ENCODE results near the gene UGT1A9.

DNA sequence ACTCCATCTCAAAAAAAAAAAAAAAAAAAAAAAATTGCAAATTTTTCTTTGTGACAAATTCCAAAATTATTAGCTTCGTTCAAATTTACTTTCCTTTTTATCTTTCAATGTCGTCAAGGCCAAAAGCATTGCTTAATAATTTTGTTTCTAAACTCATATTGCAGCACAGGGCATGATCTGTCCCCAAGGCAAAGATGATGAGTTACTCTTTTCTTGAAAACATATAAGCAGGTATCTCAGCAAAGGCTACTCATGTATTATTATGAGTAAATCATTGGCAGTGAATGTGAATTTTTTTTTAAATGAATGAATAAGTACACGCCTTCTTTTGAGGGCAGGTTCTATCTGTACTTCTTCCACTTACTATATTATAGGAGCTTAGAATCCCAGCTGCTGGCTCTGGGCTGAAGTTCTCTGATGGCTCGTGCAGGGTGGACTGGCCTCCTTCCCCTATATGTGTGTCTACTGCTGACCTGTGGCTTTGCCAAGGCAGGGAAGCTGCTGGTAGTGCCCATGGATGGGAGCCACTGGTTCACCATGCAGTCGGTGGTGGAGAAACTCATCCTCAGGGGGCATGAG lies 9.9 kb downstream of the UGT1A9 start, which contains the start of gene UGT1A7:
- no peak for TF ChIP-seq POLR2A (IDR thresholded peaks at IDR 0.05)
- TF ChIP-seq, protein P1, sequence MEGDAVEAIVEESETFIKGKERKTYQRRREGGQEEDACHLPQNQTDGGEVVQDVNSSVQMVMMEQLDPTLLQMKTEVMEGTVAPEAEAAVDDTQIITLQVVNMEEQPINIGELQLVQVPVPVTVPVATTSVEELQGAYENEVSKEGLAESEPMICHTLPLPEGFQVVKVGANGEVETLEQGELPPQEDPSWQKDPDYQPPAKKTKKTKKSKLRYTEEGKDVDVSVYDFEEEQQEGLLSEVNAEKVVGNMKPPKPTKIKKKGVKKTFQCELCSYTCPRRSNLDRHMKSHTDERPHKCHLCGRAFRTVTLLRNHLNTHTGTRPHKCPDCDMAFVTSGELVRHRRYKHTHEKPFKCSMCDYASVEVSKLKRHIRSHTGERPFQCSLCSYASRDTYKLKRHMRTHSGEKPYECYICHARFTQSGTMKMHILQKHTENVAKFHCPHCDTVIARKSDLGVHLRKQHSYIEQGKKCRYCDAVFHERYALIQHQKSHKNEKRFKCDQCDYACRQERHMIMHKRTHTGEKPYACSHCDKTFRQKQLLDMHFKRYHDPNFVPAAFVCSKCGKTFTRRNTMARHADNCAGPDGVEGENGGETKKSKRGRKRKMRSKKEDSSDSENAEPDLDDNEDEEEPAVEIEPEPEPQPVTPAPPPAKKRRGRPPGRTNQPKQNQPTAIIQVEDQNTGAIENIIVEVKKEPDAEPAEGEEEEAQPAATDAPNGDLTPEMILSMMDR (IDR thresholded peaks at IDR 0.05), result no peak

Data from transverse colon (tissue), 3 donors.